HepG2 (cell line): ENCODE results near the gene ATP5F1C. TPM values are rescaled to one million over a fixed set of nuclear protein-coding genes. Genes with fewer than 3 reads are reported as not detected.

Source experiments
- ATAC-seq: fragments of 200-7000 bp; cut with Tn5 transposase; 3 replicates; pipeline ENCODE4 v1.9.1; 2020; ENCODE audit warnings: mild to moderate bottlenecking, moderate library complexity
- BruUV-seq: library from RNA; stranded (reverse); fragments of 400-500 nt; replicated peaks from 2 replicates; lab custom pipeline; 2021; lab: Mats Ljungman, UMichigan
- CTCF ChIA-PET: fragments of 300-600 bp; formaldehyde crosslinking; extraction: SDS; loops from one replicate; lab custom pipeline; 2021; ENCODE audit warnings: low total read pairs, inconsistent platforms, low intra/inter-chr PET ratio; lab: Yijun Ruan, JAX
- POLR2A ChIA-PET: fragments of 350-600 bp; sonication (Branson Sonifier 250); formaldehyde crosslinking; loops from one replicate; lab custom pipeline; 2020; ENCODE audit warnings: antibody characterized with exemption, inconsistent platforms; lab: Yijun Ruan, JAX
- DNase-seq: peaks from one replicate; pipeline ENCODE4 v3.0.0-alpha.2; 2015; ENCODE audit warnings: low spot score
- FAIRE-seq: peaks from 3 replicates; lab custom pipeline; 2011; peaks lifted over from hg19 to GRCh38; lab: Jason Lieb, UNC
- H2AFZ ChIP-seq: one replicate; pipeline ENCODE4 v1.6.1; 2011; ENCODE audit warnings: low read length, inconsistent platforms
- H3K27ac ChIP-seq: fragments of 300-600 bp; 3 replicates; pipeline ENCODE4 v1.8.0; 2011; ENCODE audit warnings: mixed run types, mild to moderate bottlenecking, mixed read lengths, low read length, inconsistent platforms; ENCODE audit not compliant: insufficient read depth; ENCODE audit errors: extremely low read length
- H3K27me3 ChIP-seq, 2 experiments: fragments of 200-600 bp in 1 of 2; 2 replicates in 1 of 2; 3 replicates in 1 of 2; pipeline versions ENCODE4 v1.6.0 to v1.8.0; 2011; ENCODE audit warnings: low read length in 2 of 2, mild to moderate bottlenecking in 2 of 2, moderate library complexity in 2 of 2, inconsistent platforms in 1 of 2; ENCODE audit not compliant: insufficient read depth in 2 of 2, control insufficient read depth in 1 of 2
- H3K36me3 ChIP-seq, 2 experiments: fragments of 200-600 bp in 1 of 2; replicated peaks in 1 of 2; 2 replicates in 1 of 2; 3 replicates in 1 of 2; pipeline versions ENCODE4 v1.5.1 to v1.8.0; 2011; ENCODE audit warnings: low read length in 2 of 2, inconsistent platforms in 1 of 2; ENCODE audit not compliant: insufficient read depth in 2 of 2, control insufficient read depth in 1 of 2
- H3K4me1 ChIP-seq: 2 replicates; pipeline ENCODE4 v1.5.1; 2012; ENCODE audit warnings: low read length, inconsistent platforms; ENCODE audit not compliant: insufficient read depth
- H3K4me2 ChIP-seq: 2 replicates; pipeline ENCODE4 v1.6.0; 2011; ENCODE audit warnings: low read depth, low read length, inconsistent platforms
- H3K4me3 ChIP-seq, 3 experiments: fragments of 200-600 bp in 1 of 3; sonication (generic), shearing (Covaris generic) in 1 of 3; replicated peaks in 1 of 3; 2 replicates each; pipeline ENCODE4 v1.5.1; 2011 to 2016; ENCODE audit warnings: low read length in 3 of 3, inconsistent platforms in 2 of 3, low read depth in 2 of 3, mild to moderate bottlenecking in 2 of 3, control low read depth in 1 of 3, mixed read lengths in 1 of 3; ENCODE audit not compliant: insufficient read depth in 1 of 3
- H3K79me2 ChIP-seq: one replicate; pipeline ENCODE4 v1.6.1; 2011; ENCODE audit warnings: low read length, inconsistent platforms; ENCODE audit not compliant: insufficient read depth
- H3K9ac ChIP-seq: 2 replicates; pipeline ENCODE4 v1.6.0; 2011; ENCODE audit warnings: mild to moderate bottlenecking, low read depth, low read length, inconsistent platforms; ENCODE audit not compliant: insufficient read depth
- H3K9me3 ChIP-seq: 2 replicates; pipeline ENCODE4 v1.5.1; 2012; ENCODE audit warnings: mild to moderate bottlenecking, low read length
- H4K20me1 ChIP-seq: 2 replicates; pipeline ENCODE4 v1.6.0; 2011; ENCODE audit warnings: inconsistent platforms, mild to moderate bottlenecking, low read length, moderate library complexity; ENCODE audit not compliant: insufficient read depth
- ERF ChIP-seq: IDR thresholded peaks from 2 replicates; pipeline ENCODE4 v1.6.1; 2018; ENCODE audit warnings: missing biosample characterization, missing genetic modification reagents
- FOSL1 ChIP-seq: sonication (generic); formaldehyde crosslinking; IDR thresholded peaks from 2 replicates; pipeline ENCODE4 v1.9.0; 2021; ENCODE audit warnings: missing genetic modification reagents, borderline replicate concordance
- FOXP1 ChIP-seq, 2 experiments: fragments of 450-650 bp in 1 of 2; IDR thresholded peaks; 2 replicates each; pipeline ENCODE4 v1.6.1; 2017 to 2018; ENCODE audit warnings: antibody characterized with exemption in 1 of 2
- POLR2A ChIP-seq, 2 experiments: IDR thresholded peaks; 2 replicates each; pipeline ENCODE4 v1.6.1; 2011; ENCODE audit warnings: low read depth in 2 of 2, low read length in 2 of 2, mild to moderate bottlenecking in 1 of 2, moderate library complexity in 1 of 2; ENCODE audit not compliant: insufficient read depth in 1 of 2
- POLR2G ChIP-seq: fragments of 200-400 bp; formaldehyde crosslinking; IDR thresholded peaks from 2 replicates; pipeline ENCODE4 v1.6.1; 2018; ENCODE audit warnings: mild to moderate bottlenecking, low read depth, low read length, moderate library complexity
- ZNF180 ChIP-seq: sonication (generic); formaldehyde crosslinking; IDR thresholded peaks from 2 replicates; pipeline ENCODE4 v1.4.0; 2020; ENCODE audit warnings: low read depth, missing genetic modification reagents, borderline replicate concordance
- ZNF564 ChIP-seq: sonication (generic); formaldehyde crosslinking; IDR thresholded peaks from 2 replicates; pipeline ENCODE4 v1.8.1; 2023; ENCODE audit warnings: mild to moderate bottlenecking, missing genetic modification reagents
- WGBS: methylation state at CpG from one replicate; pipeline ENCODE4 v1.1.6; 2017; ENCODE audit warnings: low lambda C conversion rate; 5-methylcytosine and 5-hydroxymethylcytosine counted together
- in situ Hi-C: cut with HindIII; loops from 2 replicates; pipeline ENCODE4 v1.10.0; 2017; ENCODE audit warnings: low pct_unique_long_range_greater_than_20kb; ENCODE audit not compliant: extremely low pct_ligation_motif_present
- intact Hi-C: fragments of 100-400 bp; cut with micrococcal nuclease; formaldehyde crosslinking; loops from one replicate; pipeline ENCODE4 v1.10.0; 2022; ENCODE audit not compliant: unreplicated experiment
- polyA plus RNA-seq, 8 experiments: library from polyadenylated mRNA; depleted of rRNA in 3 of 8; stranded (reverse) in 7 of 8; unstranded in 1 of 8; fragments of >200 nt; fragmentation: Illumina TruSeq in 4 of 8; extraction: Trizol in 4 of 8; gene quantifications; 2 replicates each; pipeline versions ENCODE4 v1.2.1 to v1.2.3, GENCODE V29; 2011 to 2016; ENCODE audit warnings: low read depth in 4 of 8, missing spikeins in 1 of 8, mixed read lengths in 1 of 8; ENCODE audit not compliant: insufficient read depth in 1 of 8
- total RNA-seq, 5 experiments: library from RNA; depleted of rRNA; stranded (reverse); fragments of >200 nt; fragmentation: Illumina TruSeq; extraction: Trizol; gene quantifications; 2 replicates each; pipeline ENCODE4 v1.2.3, GENCODE V29; 2016; ENCODE audit warnings: low read depth in 1 of 5
- TF ChIP-seq, protein P1 (sequence below): sonication (generic); formaldehyde crosslinking; conservative IDR thresholded peaks from 2 replicates; pipeline ENCODE4 v1.4.0; 2020; ENCODE audit warnings: missing genetic modification reagents
- TF ChIP-seq, protein P2 (sequence below): IDR thresholded peaks from 2 replicates; pipeline ENCODE4 v1.6.1; 2016; ENCODE audit warnings: low read depth, borderline replicate concordance

ATP5F1C gene
- total and polyA plus RNA-seq, 2 of the 13 experiments (the other 11 are each of a cell fraction or from before 2014, with no cell fraction given): 407 to 416 TPM

DNA sequence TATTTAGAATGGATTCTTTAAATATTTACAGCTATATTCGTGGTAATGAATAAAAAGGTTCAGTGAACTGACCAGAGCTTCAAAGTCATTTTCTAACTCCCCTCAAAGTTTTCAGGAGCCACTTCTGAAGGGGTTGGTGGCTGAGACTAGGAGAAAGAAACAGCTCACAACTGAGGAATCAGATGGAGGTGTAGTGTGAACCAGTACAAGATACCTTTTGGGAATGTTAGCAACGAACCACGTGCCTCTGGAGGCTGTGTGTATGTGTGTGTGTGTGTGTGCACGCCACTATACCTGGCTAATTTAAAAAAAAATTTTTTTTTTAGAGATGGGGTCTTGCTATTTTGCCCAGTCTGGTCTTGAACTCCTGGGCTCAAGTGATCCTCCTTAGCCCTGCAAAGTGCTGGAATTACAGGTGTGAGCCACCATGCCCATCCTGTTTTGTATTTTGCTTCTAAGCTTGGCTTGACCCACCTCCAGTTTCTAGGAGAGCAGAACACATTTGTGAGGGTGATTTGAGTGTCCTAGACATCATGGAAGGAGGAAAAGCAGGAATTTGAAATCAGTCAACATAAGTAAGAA is 20.8 kb downstream of the ATP5F1C start (continued):
- TF ChIP-seq, protein P1, sequence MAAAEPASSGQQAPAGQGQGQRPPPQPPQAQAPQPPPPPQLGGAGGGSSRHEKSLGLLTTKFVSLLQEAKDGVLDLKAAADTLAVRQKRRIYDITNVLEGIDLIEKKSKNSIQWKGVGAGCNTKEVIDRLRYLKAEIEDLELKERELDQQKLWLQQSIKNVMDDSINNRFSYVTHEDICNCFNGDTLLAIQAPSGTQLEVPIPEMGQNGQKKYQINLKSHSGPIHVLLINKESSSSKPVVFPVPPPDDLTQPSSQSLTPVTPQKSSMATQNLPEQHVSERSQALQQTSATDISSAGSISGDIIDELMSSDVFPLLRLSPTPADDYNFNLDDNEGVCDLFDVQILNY: no peak
- TF ChIP-seq FOXP1 (IDR thresholded peaks at IDR 0.05) (no peak), FOXP1 (CRISPR knock-in tag; IDR thresholded peaks at IDR 0.05) (no peak), ZNF564 (no peak), POLR2G (peak; percentile 29; the same call in 1 of the 2 replicates), POLR2A (IDR thresholded peaks at IDR 0.05; ENCODE audit: insufficient read depth in 1 of 2, low read depth in 2 of 2, low read length in 2 of 2) (peak in 1 of 2 experiments; percentile 33; a peak in 1 of 4 replicates)
- TF ChIP-seq, protein P2, sequence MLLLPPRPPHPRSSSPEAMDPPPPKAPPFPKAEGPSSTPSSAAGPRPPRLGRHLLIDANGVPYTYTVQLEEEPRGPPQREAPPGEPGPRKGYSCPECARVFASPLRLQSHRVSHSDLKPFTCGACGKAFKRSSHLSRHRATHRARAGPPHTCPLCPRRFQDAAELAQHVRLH (CRISPR knock-in tag): no peak

DNA sequence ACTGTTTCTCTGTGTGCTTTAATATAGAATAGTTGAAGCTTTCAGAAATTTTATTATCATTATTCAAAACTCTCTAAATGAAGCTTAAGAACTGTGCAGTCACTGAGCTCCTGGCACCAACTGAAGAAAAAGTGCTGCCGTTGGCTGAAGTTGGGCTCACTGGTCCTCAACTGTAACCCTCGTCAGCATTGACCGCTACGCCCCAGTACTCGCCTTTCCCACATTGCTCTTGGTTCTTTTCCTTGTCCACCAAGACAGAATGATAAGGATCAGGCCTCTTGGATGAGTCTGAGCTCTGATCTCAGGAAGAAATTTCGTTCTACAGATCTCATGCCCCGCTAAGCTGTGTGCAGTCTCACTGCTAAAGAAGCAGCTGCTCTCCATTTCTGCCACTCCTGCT is 22.5 kb downstream of the ATP5F1C start:
- no peak overlapping the region for H3K9ac ChIP-seq
- H3K4me1 ChIP-seq: peaks cover 46% of the 10 kb centered on the region
- in situ Hi-C loops: no loop called here
- no peak overlapping the region for H3K4me2 ChIP-seq
- CTCF ChIA-PET: no interaction called here
- H3K4me3 ChIP-seq: no peak overlapping the region
- DNase-seq (no peak), FAIRE-seq (no peak), ATAC-seq (peak; percentile 5; the same call in 1 of the 3 replicates)
- POLR2A ChIA-PET: interaction anchor here (2.8 kb wide), 1 partner anchor 8 kb away, joined by 10 read pairs; the partner anchor contains the start of gene TAF3
- H3K27me3 ChIP-seq: no peaks in the 10 kb centered on the region
- 85% methylated on average over 7 of the region's 7 CpGs for WGBS
- no TSS peak for BruUV-seq
- H3K27ac ChIP-seq: no peak overlapping the region
- H2AFZ ChIP-seq: no peak overlapping the region
- intact Hi-C loops: no loop called here
- H3K36me3 ChIP-seq: peaks cover 2 to 19% of the 10 kb centered on the region in 2 experiments; a peak in 3 of 5 replicates
- no peaks in the 10 kb centered on the region for H3K79me2 ChIP-seq
- TF ChIP-seq FOSL1: no peak
- TF ChIP-seq ERF: no peak
- TF ChIP-seq ZNF180 (CRISPR knock-in tag): no peak
- no peaks in the 10 kb centered on the region for H3K9me3 ChIP-seq
- H4K20me1 ChIP-seq: no peaks in the 10 kb centered on the region
